ENCODE data around the gene MRGPRG.

Gene MRGPRG

DNA sequence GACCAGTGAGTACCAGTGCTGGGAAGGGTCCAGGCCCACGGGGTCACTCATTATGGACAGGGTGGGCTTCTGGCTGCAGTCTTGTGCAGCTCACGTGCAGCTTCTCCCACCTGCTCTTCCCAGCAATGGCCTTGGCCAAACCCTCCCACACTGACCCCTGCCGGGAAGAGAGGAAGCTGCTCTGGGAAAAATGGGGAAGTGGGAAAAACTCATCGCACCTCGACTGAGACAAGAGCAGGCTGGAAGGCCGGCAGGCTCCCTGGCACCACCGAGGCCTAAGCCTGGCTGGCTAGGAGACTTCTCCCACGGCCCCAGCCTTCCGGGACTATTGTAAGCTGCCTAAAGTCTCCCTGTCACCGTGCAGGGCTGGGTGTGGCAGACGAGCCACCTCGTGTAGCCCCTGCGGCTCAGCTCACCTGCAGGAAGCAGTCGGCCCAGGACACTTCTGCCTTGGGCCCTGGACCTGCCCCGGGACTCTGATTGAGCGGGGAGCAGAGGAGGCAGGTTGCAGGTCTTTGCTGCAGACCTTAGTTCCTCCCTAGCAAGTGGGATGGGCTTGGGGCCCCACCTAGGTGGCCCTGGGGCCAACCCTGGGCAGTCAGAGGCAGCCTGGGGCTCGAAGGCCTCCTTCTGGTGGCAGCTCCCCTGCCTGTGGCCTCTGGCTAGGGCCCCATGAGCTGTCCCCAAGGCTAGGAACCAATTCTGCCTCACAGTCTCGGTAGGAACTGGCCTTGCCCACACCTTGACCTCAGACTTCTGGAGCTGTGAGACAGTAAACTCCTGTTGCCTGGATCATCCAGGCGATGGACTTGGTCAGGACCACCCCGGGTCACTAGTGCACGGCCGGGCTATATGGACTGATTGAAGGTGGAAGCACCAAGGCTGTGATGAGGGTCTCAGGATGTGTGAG lies 23.1 kb downstream of the MRGPRG start:
- in situ Hi-C loops (cut with MboI; ENCODE audit: low sequenced_read_pairs), result no loop called here

DNA sequence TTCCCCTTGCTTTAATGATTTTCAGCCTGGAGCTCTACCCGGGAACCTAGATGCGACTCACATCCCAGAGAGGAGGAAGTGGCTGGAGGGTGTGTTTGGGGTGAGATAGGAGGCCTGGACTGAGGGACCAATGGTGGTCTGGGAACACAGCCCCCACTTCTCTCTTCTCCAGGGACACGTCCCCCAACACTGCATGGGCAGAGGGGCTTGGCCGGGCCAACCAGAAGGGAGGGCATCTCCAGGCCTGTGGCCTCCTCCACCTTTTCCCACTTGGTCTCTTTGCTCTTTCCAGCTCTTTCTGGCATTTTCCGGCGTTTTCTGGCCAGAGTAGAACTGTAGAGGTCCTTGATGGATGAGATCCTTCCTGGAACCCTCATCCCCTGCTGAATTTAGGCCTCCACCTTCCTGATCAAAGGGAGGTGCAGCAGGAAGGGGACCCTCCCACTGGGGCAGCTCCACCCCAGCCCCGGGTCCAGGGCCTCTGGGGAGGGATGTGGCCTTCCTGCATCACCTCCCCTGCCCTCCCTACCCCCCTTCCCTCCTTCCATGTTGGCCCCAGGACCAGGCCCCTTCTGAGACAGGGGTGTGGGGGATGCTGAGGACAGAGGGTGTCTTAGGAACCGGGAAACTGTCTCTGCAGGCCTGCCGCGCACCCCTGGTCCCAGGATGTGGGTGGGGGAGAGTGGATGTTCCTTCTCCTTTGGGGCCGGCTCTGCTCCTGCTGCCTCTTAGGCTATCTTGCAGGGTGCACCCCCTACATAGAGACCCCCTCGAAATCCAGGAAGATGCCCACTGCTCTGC lies 24.4 kb downstream of the MRGPRG start:
- in situ Hi-C loops (cut with MboI; ENCODE audit: low sequenced_read_pairs), result no loop called here

GRCh38 chr11:3193373-3194015 lies 25.1 kb downstream of the MRGPRG start:
- in situ Hi-C loops (cut with MboI; ENCODE audit: low sequenced_read_pairs), result no loop called here

DNA sequence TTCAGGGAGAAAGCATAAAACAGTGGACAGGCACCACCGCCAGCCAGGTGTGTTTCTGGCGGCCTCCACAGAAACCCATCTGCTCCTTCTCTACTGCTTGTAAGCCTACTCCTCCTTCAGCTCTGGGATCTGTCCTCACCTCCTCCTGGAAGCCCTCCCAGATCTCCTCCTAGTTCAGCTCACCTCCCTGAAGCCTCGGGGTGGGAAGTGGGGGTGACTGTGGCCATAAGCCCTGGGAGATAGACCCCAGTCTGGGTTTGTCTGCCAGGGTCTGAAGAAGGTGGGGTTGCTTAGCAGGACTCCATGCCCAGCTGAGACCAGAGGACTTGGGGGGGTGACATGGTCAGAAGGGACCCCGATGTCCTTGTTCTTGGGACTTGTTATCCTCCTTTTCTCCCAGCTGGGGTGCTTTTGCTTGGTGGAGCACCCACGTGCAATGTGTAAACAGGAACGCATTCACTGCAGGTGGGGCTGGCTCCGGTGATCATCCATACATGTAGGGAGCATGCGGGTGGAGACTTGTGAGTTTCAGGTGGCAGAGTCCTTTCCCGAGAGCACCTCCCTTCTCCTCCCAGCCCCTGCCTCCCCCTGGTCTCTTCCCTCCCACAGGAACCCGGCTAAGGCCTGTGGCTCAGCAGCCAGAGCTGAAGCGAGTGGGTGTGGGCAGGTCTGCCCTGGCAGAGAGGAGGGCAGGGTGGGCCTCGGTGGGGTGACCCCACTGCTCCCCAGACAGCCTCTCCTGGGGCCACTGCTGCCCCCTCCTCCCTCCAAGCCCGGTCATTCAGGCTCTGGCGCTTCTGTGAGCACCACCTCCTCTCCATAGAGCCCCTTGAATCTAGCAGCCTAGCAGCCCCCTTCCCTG lies 25.9 kb downstream of the MRGPRG start:
- in situ Hi-C loops (cut with MboI; ENCODE audit: low sequenced_read_pairs), result no loop called here

DNA sequence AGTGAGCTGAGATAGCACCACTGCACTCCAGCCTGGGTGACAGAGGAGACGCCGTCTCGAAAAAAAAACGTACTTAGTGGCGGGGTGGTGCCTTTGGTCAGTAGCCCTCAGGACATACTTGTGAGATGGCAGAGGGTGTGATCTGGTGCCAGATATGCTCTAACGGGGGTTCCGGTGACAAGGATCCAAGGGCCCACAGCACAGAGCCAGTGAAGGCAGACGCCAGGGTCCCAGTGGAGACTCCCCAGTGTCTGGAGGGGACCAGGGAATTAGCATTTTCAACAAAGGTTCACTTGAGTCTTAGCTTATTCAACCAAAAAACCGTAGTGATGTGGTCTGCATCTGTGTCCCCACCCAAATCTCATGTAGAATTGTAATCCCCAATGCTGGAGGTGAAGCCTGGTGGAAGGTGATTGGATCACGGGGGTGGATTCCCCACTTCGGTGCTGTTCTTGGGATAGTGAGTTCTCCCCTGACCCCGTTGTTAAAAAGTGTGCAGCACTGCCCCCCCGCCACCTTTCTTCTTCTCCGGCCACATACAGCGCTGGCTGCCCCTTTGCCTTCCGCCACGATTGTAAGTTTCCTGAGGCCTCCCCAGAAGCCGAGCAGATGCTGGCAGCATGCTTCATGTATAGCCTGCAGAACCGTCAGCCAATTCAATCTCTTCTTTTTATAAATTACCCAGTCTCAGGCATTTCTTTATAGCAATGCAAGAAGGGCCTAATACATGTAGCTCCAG lies 26.9 kb downstream of the MRGPRG start:
- in situ Hi-C loops (cut with MboI; ENCODE audit: low sequenced_read_pairs), result no loop called here

- in situ Hi-C loops (cut with MboI; ENCODE audit: low sequenced_read_pairs), result no loop called here
These were observed 28.0 kb downstream of the MRGPRG start for GRCh38 chr11:3190600-3190999.

- in situ Hi-C loops (cut with MboI; ENCODE audit: low sequenced_read_pairs), result no loop called here
These were observed 28.6 kb downstream of the MRGPRG start for GRCh38 chr11:3189886-3190583.

GRCh38 chr11:3189196-3189843 lies 29.3 kb downstream of the MRGPRG start:
- in situ Hi-C loops (cut with MboI; ENCODE audit: low sequenced_read_pairs), result no loop called here

GRCh38 chr11:3188496-3189195 lies 30.0 kb downstream of the MRGPRG start:
- in situ Hi-C loops (cut with MboI; ENCODE audit: low sequenced_read_pairs), result no loop called here

GRCh38 chr11:3186166-3186953 lies 32.3 kb downstream of the MRGPRG start:
- in situ Hi-C loops (cut with MboI; ENCODE audit: low sequenced_read_pairs), result no loop called here

DNA sequence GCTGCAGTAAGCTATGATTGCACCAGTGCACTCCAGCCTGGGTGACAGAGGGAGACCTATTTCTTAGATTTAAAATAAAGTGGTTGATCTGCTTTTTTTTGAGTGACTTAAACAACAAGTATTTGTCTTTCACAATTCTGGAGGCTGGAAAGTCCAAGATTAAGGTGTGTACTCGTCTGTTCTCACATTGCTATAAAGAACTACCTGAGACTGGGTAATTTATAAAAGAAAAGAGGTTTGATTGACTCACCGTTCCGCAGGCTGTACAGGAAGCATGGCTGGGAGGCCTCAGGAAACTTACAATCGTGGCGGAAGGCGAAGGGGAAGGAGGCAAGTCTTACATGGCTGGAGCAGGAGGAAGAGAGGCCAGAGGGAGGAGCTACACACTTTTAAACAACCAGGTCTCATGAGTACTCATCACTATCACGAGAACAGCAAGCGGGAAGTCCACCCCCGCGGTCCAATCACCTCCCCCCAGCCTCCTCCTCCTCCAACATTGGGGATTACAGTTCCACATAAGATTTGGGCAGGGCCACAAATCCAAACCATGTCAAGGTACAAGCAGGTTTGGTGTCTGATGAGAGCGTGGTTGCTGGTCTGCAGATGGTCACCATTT lies 33.8 kb downstream of the MRGPRG start:
- in situ Hi-C loops (cut with MboI; ENCODE audit: low sequenced_read_pairs), result no loop called here

DNA sequence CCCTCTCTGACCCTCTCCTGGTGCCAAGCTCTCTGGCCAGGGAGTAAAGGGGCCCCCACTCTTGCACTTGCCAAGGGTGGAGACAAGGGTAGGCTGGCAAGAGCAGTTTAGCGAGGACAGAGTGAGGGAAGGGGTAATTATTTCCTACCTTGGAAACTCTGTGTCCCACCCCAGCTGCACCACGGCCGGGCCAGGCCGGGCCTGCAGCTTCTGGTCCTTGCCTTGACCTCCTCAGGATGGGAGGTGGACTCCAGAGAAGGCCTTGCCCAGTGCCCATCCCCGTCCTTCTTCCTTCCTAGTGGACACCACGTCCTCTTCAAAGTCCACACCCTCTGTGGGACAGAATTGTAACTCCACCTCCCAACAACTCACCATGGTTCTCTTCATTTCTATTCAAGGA lies 35.1 kb downstream of the MRGPRG start:
- in situ Hi-C loops (cut with MboI; ENCODE audit: low sequenced_read_pairs), result no loop called here

DNA sequence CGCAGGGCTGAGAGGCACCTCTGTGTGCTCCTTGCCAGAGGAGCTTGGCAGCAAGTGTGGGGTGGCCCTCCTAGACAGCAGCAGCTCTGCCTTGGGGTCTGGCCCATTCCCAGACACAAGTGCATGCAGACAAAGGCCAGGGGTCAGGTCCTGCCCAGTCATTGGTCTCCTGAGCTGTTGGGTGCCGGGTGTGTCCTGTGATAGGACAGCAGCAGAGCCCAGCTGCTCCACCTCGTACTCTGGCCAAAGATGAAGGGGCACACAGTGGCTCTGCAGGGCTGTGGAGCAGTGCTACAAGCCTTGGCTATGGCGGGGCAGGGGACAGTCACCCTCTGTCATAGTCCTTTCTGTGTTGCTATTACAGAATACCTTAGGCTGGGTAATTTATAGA lies 36.2 kb downstream of the MRGPRG start:
- in situ Hi-C loops (cut with MboI; ENCODE audit: low sequenced_read_pairs), result no loop called here

DNA sequence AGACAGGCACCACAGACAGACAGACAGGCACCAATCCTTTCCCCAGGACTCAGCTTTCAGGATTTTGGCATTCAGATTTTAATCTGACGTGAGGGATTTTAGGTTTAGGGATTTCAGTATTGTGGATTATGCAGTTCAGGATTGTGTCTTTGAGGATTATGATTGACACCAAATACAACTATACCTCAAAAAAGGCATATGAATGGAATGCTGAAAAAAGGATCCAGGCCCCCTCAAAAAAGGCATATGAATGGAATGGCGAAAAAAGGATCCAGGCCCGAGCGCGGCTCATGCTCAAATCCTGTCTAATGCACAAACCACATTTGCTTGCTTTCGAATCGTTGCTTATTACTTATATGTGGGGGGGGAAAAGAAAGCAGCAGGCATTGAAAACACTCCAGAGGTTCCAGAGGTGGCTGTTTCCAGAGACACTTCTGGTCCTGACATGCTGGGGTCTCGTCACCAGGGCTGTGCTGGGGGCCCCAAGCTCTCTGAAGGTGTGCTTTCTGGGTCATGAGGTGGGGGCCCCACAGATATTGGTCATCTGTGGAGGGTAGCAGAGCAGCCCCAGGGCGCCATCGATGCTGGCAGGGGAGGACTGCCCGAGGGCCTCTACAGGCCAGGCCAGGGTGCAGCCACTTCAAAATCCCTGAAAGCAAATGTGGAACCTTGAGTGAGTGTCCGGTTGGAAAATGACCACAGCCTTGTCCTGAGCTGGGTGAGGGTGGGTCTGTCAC lies 36.7 kb downstream of the MRGPRG start:
- in situ Hi-C loops (cut with MboI; ENCODE audit: low sequenced_read_pairs), result no loop called here

GRCh38 chr11:3180869-3181268 lies 37.7 kb downstream of the MRGPRG start:
- in situ Hi-C loops (cut with MboI; ENCODE audit: low sequenced_read_pairs), result no loop called here

DNA sequence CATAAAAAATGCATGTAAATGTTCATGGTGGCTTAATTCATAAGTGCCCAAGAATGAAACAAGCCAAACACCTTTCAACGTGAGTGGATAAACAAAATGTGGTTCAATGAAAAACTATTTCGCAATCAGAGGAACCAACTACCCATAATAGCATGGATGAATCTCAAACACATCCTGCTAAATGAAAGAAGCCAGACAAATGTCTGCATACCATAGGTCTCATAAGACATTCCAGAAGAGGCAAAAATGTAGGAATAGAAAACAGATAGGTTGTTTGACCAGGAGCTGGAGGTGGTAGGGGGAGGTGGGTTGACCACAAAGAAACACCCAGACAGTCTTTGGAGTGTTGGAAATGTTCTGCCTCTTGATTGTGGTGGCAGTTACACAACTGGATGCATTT lies 40.3 kb downstream of the MRGPRG start:
- in situ Hi-C loops (cut with MboI; ENCODE audit: low sequenced_read_pairs), result no loop called here
